PC-3 (cell line): ENCODE results near the gene SEMA3B.

Source experiments
- EZH2 ChIP-seq: fragments of 300-600 bp; sonication (generic); IDR thresholded peaks from one replicate; pipeline ENCODE4 v1.6.1; 2017; ENCODE audit warnings: antibody characterized with exemption, mild to moderate bottlenecking, low read length; ENCODE audit not compliant: unreplicated experiment
- EZH2phosphoT487 ChIP-seq: fragments of 300-600 bp; sonication (generic); IDR thresholded peaks from 2 replicates; pipeline ENCODE4 v1.6.1; 2018; ENCODE audit warnings: mild to moderate bottlenecking, antibody characterized with exemption, low read length, borderline replicate concordance
- TF ChIP-seq, protein P1 (sequence below): fragments of 300-600 bp; sonication (generic); conservative IDR thresholded peaks from 2 replicates; pipeline ENCODE4 v1.5.1; 2017; ENCODE audit warnings: antibody characterized with exemption, low read depth, mild to moderate bottlenecking, low read length

DNA sequence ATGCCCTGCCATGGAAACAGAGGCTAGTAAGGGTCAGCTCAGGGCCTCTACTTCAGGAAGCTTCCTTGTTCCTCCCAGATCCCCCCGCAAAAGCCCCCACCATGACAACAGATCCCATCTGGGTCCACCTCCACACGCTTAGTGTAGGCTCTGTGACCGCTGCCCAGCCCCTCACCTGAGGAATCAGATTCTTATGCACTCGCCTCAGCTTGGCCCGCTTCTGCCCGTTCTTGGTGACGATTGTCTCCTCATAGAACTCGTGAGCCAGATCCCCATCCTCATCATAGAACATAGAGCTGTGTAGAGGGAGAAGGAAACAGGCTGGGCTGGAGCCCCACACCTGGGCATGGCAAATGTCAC, 57.2 kb downstream of the SEMA3B start:
- TF ChIP-seq EZH2: no peak
- no peak for TF ChIP-seq EZH2phosphoT487
- TF ChIP-seq, protein P1, sequence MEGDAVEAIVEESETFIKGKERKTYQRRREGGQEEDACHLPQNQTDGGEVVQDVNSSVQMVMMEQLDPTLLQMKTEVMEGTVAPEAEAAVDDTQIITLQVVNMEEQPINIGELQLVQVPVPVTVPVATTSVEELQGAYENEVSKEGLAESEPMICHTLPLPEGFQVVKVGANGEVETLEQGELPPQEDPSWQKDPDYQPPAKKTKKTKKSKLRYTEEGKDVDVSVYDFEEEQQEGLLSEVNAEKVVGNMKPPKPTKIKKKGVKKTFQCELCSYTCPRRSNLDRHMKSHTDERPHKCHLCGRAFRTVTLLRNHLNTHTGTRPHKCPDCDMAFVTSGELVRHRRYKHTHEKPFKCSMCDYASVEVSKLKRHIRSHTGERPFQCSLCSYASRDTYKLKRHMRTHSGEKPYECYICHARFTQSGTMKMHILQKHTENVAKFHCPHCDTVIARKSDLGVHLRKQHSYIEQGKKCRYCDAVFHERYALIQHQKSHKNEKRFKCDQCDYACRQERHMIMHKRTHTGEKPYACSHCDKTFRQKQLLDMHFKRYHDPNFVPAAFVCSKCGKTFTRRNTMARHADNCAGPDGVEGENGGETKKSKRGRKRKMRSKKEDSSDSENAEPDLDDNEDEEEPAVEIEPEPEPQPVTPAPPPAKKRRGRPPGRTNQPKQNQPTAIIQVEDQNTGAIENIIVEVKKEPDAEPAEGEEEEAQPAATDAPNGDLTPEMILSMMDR: no peak
